ENCODE results near the gene EIF2B5. TPM values are rescaled to one million over a fixed set of nuclear protein-coding genes. Genes with fewer than 3 reads are reported as not detected.
A peak's percentile ranks its signal among the peaks of the same experiment; 100 is the strongest.

EIF2B5 gene
- total and polyA plus RNA-seq, 9 of the 15 experiments (the other 6 are each of a cell fraction or from before 2014, with no cell fraction given) = 19.1 to 92.4 (median 74.0) TPM

GRCh38 chr3:184177331-184177731 is 42.2 kb downstream of the EIF2B5 start:
- in situ Hi-C loops (cut with MboI) = no loop called here
- H3K27me3 ChIP-seq (ENCODE audit: control insufficient read depth in 2 of 2, insufficient read depth in 2 of 2, low read length in 2 of 2) = no peaks in the 10 kb centered on the region
- DNase-seq (ENCODE audit: extremely low read depth in 1 of 4, low spot score in 3 of 4) = no peak
- ChIA-PET POLR2A (interaction anchor here (0.6 to 2.6 kb wide), 3 partner anchors 9 to 396 kb away, joined by 3 to 20 read pairs (median 4); partner anchors contain the start of gene ABCF3), CTCF (ENCODE audit: low intra/inter-chr PET ratio) (no interaction called here)
- H3K79me2 ChIP-seq (ENCODE audit: control insufficient read depth, insufficient read depth, low read length) = peaks cover 46% of the 10 kb centered on the region
- H3K9ac ChIP-seq (ENCODE audit: insufficient read depth in 1 of 2, low read depth in 2 of 2, low read length in 2 of 2) = peak overlapping the region in 1 of 2 experiments; percentile 100; a peak in 3 of 4 replicates
- no peaks in the 10 kb centered on the region for H3K9me3 ChIP-seq (replicated peaks; ENCODE audit: control insufficient read depth, insufficient read depth, low read depth, low read length)
- intact Hi-C loops (cut with micrococcal nuclease) = no loop called here
- peaks cover 32 to 35% of the 10 kb centered on the region in 2 experiments; a peak in 4 of 5 replicates for H3K4me1 ChIP-seq (replicated peaks in 1 of 2; ENCODE audit: control insufficient read depth in 2 of 2, insufficient read depth in 2 of 2, low read length in 2 of 2)
- peak overlapping the region; percentile 89 for H3K4me2 ChIP-seq (ENCODE audit: insufficient read depth, low read length)
- WGBS (ENCODE audit: insufficient coverage, low coverage, missing lambda C conversion rate) = 71% methylated on average over 4 of the region's 4 CpGs
- H2AFZ ChIP-seq (ENCODE audit: low read depth, low read length) = no peak overlapping the region
- H3K9me1 ChIP-seq (ENCODE audit: control insufficient read depth, insufficient read depth, low read length) = no peaks in the 10 kb centered on the region
- peaks cover 70% of the 10 kb centered on the region for H3K36me3 ChIP-seq (ENCODE audit: control insufficient read depth, insufficient read depth, low read length)
- peak overlapping the region; percentile 82; the same call in 2 of the 3 replicates for H3K27ac ChIP-seq (ENCODE audit: extremely low read depth, low read depth, low read length)
- no peak for FAIRE-seq
- peak overlapping the region; percentile 81; the same call in 1 of the 2 replicates for H3K4me3 ChIP-seq
- peaks cover 20% of the 10 kb centered on the region for H4K20me1 ChIP-seq (replicated peaks; ENCODE audit: control insufficient read depth, insufficient read depth, low read length)
- no peak for ATAC-seq
- no TSS peak for BruUV-seq (replicated peaks)
- peak; percentile 84 for TF ChIP-seq C11orf30 (IDR thresholded peaks at IDR 0.05; ENCODE audit: low read depth)
- TF ChIP-seq ZNF316 (IDR thresholded peaks at IDR 0.05) = peak; percentile 85
- TF ChIP-seq MAFK (IDR thresholded peaks at IDR 0.05; ENCODE audit: low read length) = peak; percentile 77
- 0 out of 2 replicates have a peak, but pooled peaks have one; percentile 20 for TF ChIP-seq ZNF740 (CRISPR knock-in tag; IDR thresholded peaks at IDR 0.05)
- no peak for TF ChIP-seq ZNF740 (tag; IDR thresholded peaks at IDR 0.05)
- TF ChIP-seq KAT7 (CRISPR knock-in tag; IDR thresholded peaks at IDR 0.05; ENCODE audit: borderline replicate concordance) = 0 out of 2 replicates have a peak, but pooled peaks have one; percentile 15
- TF ChIP-seq CBFA2T3 (IDR thresholded peaks at IDR 0.05) = no peak
- peak; percentile 68 for TF ChIP-seq MAFF (IDR thresholded peaks at IDR 0.05; ENCODE audit: low read length)
- TF ChIP-seq RBM22 (IDR thresholded peaks at IDR 0.05; ENCODE audit: low read depth, low read length, poor library complexity, severe bottlenecking) = no peak
- 0 out of 2 replicates have a peak, but pooled peaks have one; percentile 4 for TF ChIP-seq ZBTB7A (IDR thresholded peaks at IDR 0.05; ENCODE audit: borderline replicate concordance, control insufficient read depth, low read depth, low read length)
- TF ChIP-seq REST (IDR thresholded peaks at IDR 0.05; ENCODE audit: borderline replicate concordance) = no peak
- no peak for TF ChIP-seq REST (CRISPR knock-in tag; IDR thresholded peaks at IDR 0.05; ENCODE audit: low read depth)
- TF ChIP-seq ATF1 (CRISPR knock-in tag; IDR thresholded peaks at IDR 0.05) = no peak
- no peak for TF ChIP-seq ATF1 (tag; IDR thresholded peaks at IDR 0.05)
- no peak for TF ChIP-seq SREBF1 (IDR thresholded peaks at IDR 0.05; ENCODE audit: borderline replicate concordance, low read depth, low read length)
